BLaER1 treated with 17β-estradiol and CSF1 and Interleukin-3, amounts not matched to agents 10 nM and 100 nM (cell line): ENCODE measurements around the gene SMC3.

Source experiments
- H3K27ac ChIP-seq, 11 experiments: shearing (Covaris generic); formaldehyde crosslinking; 2 replicates each; pipeline ENCODE4 v1.8.1; 2022
- H3K27me3 ChIP-seq, 11 experiments: shearing (Covaris generic); formaldehyde crosslinking; 2 replicates each; pipeline ENCODE4 v1.8.1; 2022
- H3K36me3 ChIP-seq, 11 experiments: shearing (Covaris generic); formaldehyde crosslinking; 2 replicates each; pipeline ENCODE4 v1.8.1; 2022
- H3K4me1 ChIP-seq, 10 experiments: shearing (Covaris generic); formaldehyde crosslinking; 2 replicates each; pipeline ENCODE4 v1.8.1; 2022
- H3K4me2 ChIP-seq, 11 experiments: shearing (Covaris generic); formaldehyde crosslinking; 2 replicates each; pipeline ENCODE4 v1.8.1; 2022
- H3K4me3 ChIP-seq, 10 experiments: shearing (Covaris generic); formaldehyde crosslinking; 2 replicates each; pipeline ENCODE4 v1.8.1; 2022
- H3K9ac ChIP-seq, 11 experiments: shearing (Covaris generic); formaldehyde crosslinking; 2 replicates each; pipeline ENCODE4 v1.8.1; 2022
- H3K9me3 ChIP-seq, 11 experiments: shearing (Covaris generic); formaldehyde crosslinking; replicated peaks in 1 of 11; 2 replicates each; pipeline ENCODE4 v1.8.1; 2022
- H4K20me1 ChIP-seq, 11 experiments: shearing (Covaris generic); formaldehyde crosslinking; 2 replicates each; pipeline ENCODE4 v1.8.1; 2022
- Cebpa-rat ChIP-seq, 11 experiments: shearing (Covaris generic); IDR thresholded peaks; 2 replicates each; pipeline ENCODE4 v1.8.1; 2022

The SMC3 gene

DNA sequence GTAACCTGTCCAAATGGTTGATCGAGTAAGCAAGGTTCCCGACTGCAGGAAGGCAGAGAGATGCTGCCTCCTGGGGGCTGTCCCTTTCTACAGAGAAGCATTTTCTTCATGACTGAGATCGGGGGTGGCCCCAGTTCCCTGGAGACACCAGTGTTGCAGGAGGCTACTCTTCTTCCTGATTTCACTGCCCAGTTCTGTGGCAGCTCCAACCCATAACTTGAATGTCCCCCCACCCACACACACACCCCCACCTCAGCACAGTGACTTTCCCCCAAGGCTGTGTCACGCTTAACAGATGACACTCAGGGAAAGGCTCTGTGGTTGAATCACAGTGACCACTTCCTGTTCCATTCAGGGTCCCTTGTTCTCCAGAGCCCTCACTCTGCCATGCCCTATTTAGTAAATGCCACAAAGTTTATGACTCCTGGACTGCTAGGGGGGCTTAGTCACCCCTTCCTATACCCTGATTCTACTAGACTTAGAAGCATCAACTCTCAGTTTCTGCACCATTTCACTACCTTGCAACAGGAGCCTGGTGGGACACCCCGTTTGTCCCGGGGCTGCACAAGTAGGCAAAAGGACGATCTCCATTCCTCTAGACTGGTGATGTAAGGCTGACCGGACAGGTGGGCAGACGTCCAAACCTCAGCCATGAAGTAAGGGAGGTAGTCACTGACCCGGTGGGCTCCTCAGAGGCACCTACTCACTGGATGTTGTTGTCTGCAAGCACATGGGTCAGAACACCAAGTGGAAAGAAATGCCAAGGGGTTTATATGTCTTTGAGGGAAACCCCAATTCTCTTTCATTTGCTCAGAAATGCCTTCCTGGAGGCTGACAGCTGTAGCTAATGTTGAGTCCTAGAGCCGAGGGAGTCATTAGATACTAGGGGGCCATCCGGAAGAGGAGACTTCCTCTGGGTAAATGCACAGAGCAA, 31.3 kb upstream of the SMC3 start:
- H3K9me3 ChIP-seq = no peaks in the 10 kb centered on the region
- H4K20me1 ChIP-seq = peaks cover 0 to 10% (median 0%) of the 10 kb centered on the region in 11 experiments; a peak in 4 of 22 replicates
- H3K27me3 ChIP-seq = no peaks in the 10 kb centered on the region
- H3K4me1 ChIP-seq = peaks cover 58 to 66% (median 63%) of the 10 kb centered on the region in 10 experiments
- peak overlapping the region in 4 of 10 experiments; percentile 10 to 43 (median 25); a peak in 4 of 20 replicates for H3K4me3 ChIP-seq
- peak overlapping the region in 9 of 11 experiments; percentile 29 to 70 (median 37); a peak in 15 of 22 replicates for H3K27ac ChIP-seq
- H3K9ac ChIP-seq = peak overlapping the region in 5 of 11 experiments; percentile 4 to 52 (median 33); a peak in 8 of 22 replicates
- TF ChIP-seq Cebpa-rat (IDR thresholded peaks at IDR 0.05) = no peak
- H3K4me2 ChIP-seq = peak overlapping the region; percentile 70 to 95 (median 88)
- no peaks in the 10 kb centered on the region for H3K36me3 ChIP-seq

GRCh38 chr10:110539091-110539490, 28.4 kb upstream of the SMC3 start:
- Histone ChIP-seq H3K27me3 (no peaks in the 10 kb centered on the region), H3K36me3 (no peaks in the 10 kb centered on the region), H3K4me3 (no peak overlapping the region), H4K20me1 (peaks cover 0 to 10% (median 0%) of the 10 kb centered on the region in 11 experiments; a peak in 4 of 22 replicates), H3K27ac (no peak overlapping the region), H3K9me3 (no peaks in the 10 kb centered on the region), H3K9ac (no peak overlapping the region), H3K4me2 (no peak overlapping the region), H3K4me1 (peaks cover 35 to 50% (median 40%) of the 10 kb centered on the region in 10 experiments)
- no peak for TF ChIP-seq Cebpa-rat (IDR thresholded peaks at IDR 0.05)

GRCh38 chr10:110540031-110540430, 27.5 kb upstream of the SMC3 start:
- Histone ChIP-seq H3K36me3 (no peaks in the 10 kb centered on the region), H3K4me3 (no peak overlapping the region), H4K20me1 (peaks cover 0 to 10% (median 0%) of the 10 kb centered on the region in 11 experiments; a peak in 4 of 22 replicates), H3K4me2 (no peak overlapping the region), H3K27ac (no peak overlapping the region), H3K4me1 (peaks cover 26 to 50% (median 30%) of the 10 kb centered on the region in 10 experiments), H3K9ac (no peak overlapping the region), H3K27me3 (no peaks in the 10 kb centered on the region), H3K9me3 (no peaks in the 10 kb centered on the region)
- TF ChIP-seq Cebpa-rat (IDR thresholded peaks at IDR 0.05) = no peak

- no peak for TF ChIP-seq Cebpa-rat (IDR thresholded peaks at IDR 0.05)
- Histone ChIP-seq H3K4me3 (no peak overlapping the region), H4K20me1 (no peaks in the 10 kb centered on the region), H3K4me1 (peaks cover 0 to 41% (median 7%) of the 10 kb centered on the region in 10 experiments; a peak in 9 of 20 replicates), H3K4me2 (peak overlapping the region in 2 of 11 experiments; percentile 64 to 70; a peak in 4 of 22 replicates), H3K36me3 (no peaks in the 10 kb centered on the region), H3K27ac (no peak overlapping the region), H3K9ac (no peak overlapping the region), H3K9me3 (no peaks in the 10 kb centered on the region), H3K27me3 (no peaks in the 10 kb centered on the region)
These were observed 22.4 kb upstream of the SMC3 start for GRCh38 chr10:110544958-110545537.

DNA sequence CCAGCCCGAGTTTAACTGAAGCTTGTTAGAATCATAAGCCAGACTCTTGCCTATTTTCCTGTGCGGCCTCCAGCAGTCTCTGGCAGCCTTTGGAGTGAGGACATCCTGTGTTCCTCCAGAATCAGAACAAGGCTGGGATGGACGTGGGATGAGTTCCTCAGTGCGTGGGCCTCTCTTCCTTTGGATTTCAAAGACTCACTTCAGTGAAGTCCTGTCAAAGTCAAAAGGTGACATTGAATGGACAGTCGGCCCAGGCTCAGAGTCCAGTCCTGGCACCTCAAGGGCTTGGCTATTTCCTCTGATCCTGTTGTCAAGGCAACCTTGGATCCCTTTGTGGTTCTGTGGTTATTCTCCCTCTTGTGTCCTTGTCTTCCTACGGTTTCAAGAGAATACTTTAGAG, 21.4 kb upstream of the SMC3 start:
- peaks cover 0 to 41% (median 7%) of the 10 kb centered on the region in 10 experiments; a peak in 9 of 20 replicates for H3K4me1 ChIP-seq
- no peaks in the 10 kb centered on the region for H3K27me3 ChIP-seq
- H3K9me3 ChIP-seq = no peaks in the 10 kb centered on the region
- peak overlapping the region in 4 of 11 experiments; percentile 23 to 70 (median 56); a peak in 7 of 22 replicates for H3K4me2 ChIP-seq
- no peak overlapping the region for H3K4me3 ChIP-seq
- H4K20me1 ChIP-seq = no peaks in the 10 kb centered on the region
- no peak for TF ChIP-seq Cebpa-rat (IDR thresholded peaks at IDR 0.05)
- no peaks in the 10 kb centered on the region for H3K36me3 ChIP-seq
- H3K27ac ChIP-seq = no peak overlapping the region
- peak overlapping the region in 1 of 11 experiments; percentile 5; a peak in 1 of 22 replicates for H3K9ac ChIP-seq

GRCh38 chr10:110546499-110547110, 20.9 kb upstream of the SMC3 start:
- Histone ChIP-seq H3K27ac (no peak overlapping the region), H3K36me3 (no peaks in the 10 kb centered on the region), H3K4me2 (peak overlapping the region in 4 of 11 experiments; percentile 23 to 70 (median 56); a peak in 7 of 22 replicates), H3K4me3 (no peak overlapping the region), H3K4me1 (peaks cover 0 to 41% (median 7%) of the 10 kb centered on the region in 10 experiments; a peak in 9 of 20 replicates), H3K9ac (peak overlapping the region in 1 of 11 experiments; percentile 5; a peak in 1 of 22 replicates), H3K27me3 (no peaks in the 10 kb centered on the region), H3K9me3 (no peaks in the 10 kb centered on the region), H4K20me1 (no peaks in the 10 kb centered on the region)
- no peak for TF ChIP-seq Cebpa-rat (IDR thresholded peaks at IDR 0.05)

GRCh38 chr10:110547139-110547761, 20.2 kb upstream of the SMC3 start:
- Histone ChIP-seq H3K4me2 (peak overlapping the region in 4 of 11 experiments; percentile 23 to 70 (median 56); a peak in 6 of 22 replicates), H4K20me1 (no peaks in the 10 kb centered on the region), H3K4me3 (no peak overlapping the region), H3K27me3 (no peaks in the 10 kb centered on the region), H3K27ac (no peak overlapping the region), H3K9me3 (peaks cover 0 to 1% (median 0%) of the 10 kb centered on the region in 11 experiments; a peak in 1 of 22 replicates), H3K4me1 (peaks cover 0 to 41% (median 7%) of the 10 kb centered on the region in 10 experiments; a peak in 9 of 20 replicates), H3K36me3 (no peaks in the 10 kb centered on the region), H3K9ac (no peak overlapping the region)
- TF ChIP-seq Cebpa-rat (IDR thresholded peaks at IDR 0.05) = no peak

DNA sequence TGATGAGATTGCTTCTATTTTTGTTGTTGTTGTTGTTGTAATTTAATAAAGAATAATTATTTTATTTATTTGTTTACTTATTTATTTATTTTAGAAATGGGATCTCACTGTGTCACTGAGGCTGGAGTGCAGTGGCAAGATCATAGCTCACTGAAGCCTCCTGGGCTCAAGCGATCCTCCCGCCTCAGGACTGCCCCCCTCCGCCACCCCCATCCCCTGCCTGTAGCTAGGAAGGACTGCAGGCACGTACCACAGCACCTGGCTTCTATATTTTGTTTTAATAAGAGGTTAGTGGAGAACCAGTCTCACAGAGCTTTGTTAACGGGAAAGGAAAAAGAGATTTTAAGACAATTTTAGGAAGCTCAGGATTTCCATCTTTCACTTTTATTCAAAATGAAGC, 19.5 kb upstream of the SMC3 start:
- H3K4me2 ChIP-seq = no peak overlapping the region
- H3K27me3 ChIP-seq = no peaks in the 10 kb centered on the region
- H3K4me1 ChIP-seq = peaks cover 0 to 40% (median 7%) of the 10 kb centered on the region in 10 experiments; a peak in 9 of 20 replicates
- H3K36me3 ChIP-seq = no peaks in the 10 kb centered on the region
- no peaks in the 10 kb centered on the region for H4K20me1 ChIP-seq
- H3K9me3 ChIP-seq = peaks cover 0 to 9% (median 0%) of the 10 kb centered on the region in 11 experiments; a peak in 4 of 22 replicates
- no peak overlapping the region for H3K9ac ChIP-seq
- H3K4me3 ChIP-seq = no peak overlapping the region
- no peak overlapping the region for H3K27ac ChIP-seq
- no peak for TF ChIP-seq Cebpa-rat (IDR thresholded peaks at IDR 0.05)
